H9 (cell line): ENCODE measurements around the gene RPP30. TPM values are rescaled to one million over a fixed set of nuclear protein-coding genes. Genes with fewer than 3 reads are reported as not detected.

Experiments
- DNase-seq: peaks from one replicate; pipeline ENCODE4 v3.0.0-alpha.2; 2017
- H2AFZ ChIP-seq: one replicate; pipeline ENCODE4 v1.6.1; 2013; ENCODE audit warnings: mild to moderate bottlenecking, low read length, control low read depth, moderate library complexity
- H2AK5ac ChIP-seq: 2 replicates; pipeline ENCODE4 v1.6.1; 2013; ENCODE audit warnings: low read length, control low read depth, mixed read lengths; ENCODE audit not compliant: insufficient read length
- H2BK120ac ChIP-seq: one replicate; pipeline ENCODE4 v1.6.1; 2013; ENCODE audit warnings: low read depth, mild to moderate bottlenecking, low read length, control low read depth, inconsistent platforms; ENCODE audit not compliant: poor library complexity, severe bottlenecking
- H2BK12ac ChIP-seq: 2 replicates; pipeline ENCODE4 v1.6.1; 2013; ENCODE audit warnings: low read length, control low read depth, mixed read lengths, low read depth; ENCODE audit not compliant: insufficient read length
- H2BK15ac ChIP-seq: 2 replicates; pipeline ENCODE4 v1.6.1; 2013; ENCODE audit warnings: low read depth, low read length, control low read depth
- H2BK20ac ChIP-seq: one replicate; pipeline ENCODE4 v1.6.1; 2013; ENCODE audit warnings: low read depth, mild to moderate bottlenecking, low read length, control low read depth, inconsistent platforms; ENCODE audit not compliant: poor library complexity, severe bottlenecking
- H2BK5ac ChIP-seq: 2 replicates; pipeline ENCODE4 v1.6.1; 2013; ENCODE audit warnings: low read length, control low read depth, mixed read lengths; ENCODE audit not compliant: insufficient read length
- H3K14ac ChIP-seq: 2 replicates; pipeline ENCODE4 v1.6.1; 2013; ENCODE audit warnings: low read length, control low read depth; ENCODE audit not compliant: insufficient read depth
- H3K18ac ChIP-seq: 2 replicates; pipeline ENCODE4 v1.6.1; 2013; ENCODE audit warnings: low read depth, mild to moderate bottlenecking, mixed read lengths, low read length, control low read depth; ENCODE audit not compliant: insufficient read length
- H3K23ac ChIP-seq: 2 replicates; pipeline ENCODE4 v1.6.1; 2013; ENCODE audit warnings: low read length, control low read depth, mixed read lengths, low read depth; ENCODE audit not compliant: insufficient read length
- H3K23me2 ChIP-seq: 2 replicates; pipeline ENCODE4 v1.6.1; 2013; ENCODE audit warnings: low read depth, mild to moderate bottlenecking, mixed read lengths, low read length, control low read depth; ENCODE audit not compliant: insufficient read length, poor library complexity, severe bottlenecking
- H3K27ac ChIP-seq: 2 replicates; pipeline ENCODE4 v1.5.1; 2013; ENCODE audit warnings: low read length, control low read depth, mixed read lengths, low read depth; ENCODE audit not compliant: insufficient read length
- H3K27me3 ChIP-seq: 2 replicates; pipeline ENCODE4 v1.6.1; 2013; ENCODE audit warnings: low read length, control low read depth, inconsistent platforms; ENCODE audit not compliant: insufficient read depth
- H3K4ac ChIP-seq: 2 replicates; pipeline ENCODE4 v1.6.1; 2013; ENCODE audit warnings: low read depth, mild to moderate bottlenecking, control low read depth, inconsistent platforms, low read length, moderate library complexity
- H3K4me1 ChIP-seq: 2 replicates; pipeline ENCODE4 v1.6.1; 2013; ENCODE audit warnings: low read length, control low read depth, inconsistent platforms; ENCODE audit not compliant: insufficient read depth
- H3K4me2 ChIP-seq: 2 replicates; pipeline ENCODE4 v1.6.1; 2013; ENCODE audit warnings: low read length, control low read depth, mixed read lengths; ENCODE audit not compliant: insufficient read length, insufficient read depth
- H3K56ac ChIP-seq: 2 replicates; pipeline ENCODE4 v1.6.1; 2013; ENCODE audit warnings: low read depth, mild to moderate bottlenecking, mixed read lengths, low read length, control low read depth; ENCODE audit not compliant: insufficient read length
- H3K79me1 ChIP-seq: 2 replicates; pipeline ENCODE4 v1.6.1; 2013; ENCODE audit warnings: low read depth, mild to moderate bottlenecking, moderate library complexity, low read length, control low read depth, inconsistent platforms; ENCODE audit not compliant: insufficient read depth, poor library complexity, severe bottlenecking
- H3K79me2 ChIP-seq: 2 replicates; pipeline ENCODE4 v1.6.1; 2013; ENCODE audit warnings: low read length, control low read depth, inconsistent platforms; ENCODE audit not compliant: insufficient read depth
- H3K9ac ChIP-seq: 2 replicates; pipeline ENCODE4 v1.6.1; 2013; ENCODE audit warnings: low read length, control low read depth, mixed read lengths; ENCODE audit not compliant: insufficient read length; ENCODE audit errors: extremely low read depth
- H3K9me3 ChIP-seq: one replicate; pipeline ENCODE4 v1.6.1; 2013; ENCODE audit warnings: low read depth, low read length, inconsistent platforms; ENCODE audit not compliant: control insufficient read depth
- H3T11ph ChIP-seq: one replicate; pipeline ENCODE4 v1.6.1; 2013; ENCODE audit warnings: mild to moderate bottlenecking, low read length, control low read depth, inconsistent platforms
- H4K20me1 ChIP-seq: one replicate; pipeline ENCODE4 v1.6.1; 2013; ENCODE audit not compliant: control insufficient read depth, insufficient read length, insufficient read depth
- H4K5ac ChIP-seq: 2 replicates; pipeline ENCODE4 v1.6.1; 2013; ENCODE audit warnings: low read depth, mild to moderate bottlenecking, mixed read lengths, low read length, control low read depth; ENCODE audit not compliant: insufficient read length
- H4K8ac ChIP-seq: replicated peaks from 2 replicates; pipeline ENCODE4 v1.6.1; 2013; ENCODE audit warnings: low read length, control low read depth, mixed read lengths, low read depth; ENCODE audit not compliant: insufficient read length
- H4K91ac ChIP-seq: 2 replicates; pipeline ENCODE4 v1.6.1; 2013; ENCODE audit warnings: low read depth, mild to moderate bottlenecking, moderate library complexity, mixed read lengths, low read length, control low read depth; ENCODE audit not compliant: insufficient read length
- H3K27ac Mint-ChIP-seq, 3 experiments: 2 replicates in 2 of 3; 3 replicates in 1 of 3; pipeline ENCODE4 v1.8.0; 2020 to 2021; ENCODE audit warnings: mixed read lengths in 3 of 3, mild to moderate bottlenecking in 1 of 3, moderate library complexity in 1 of 3
- H3K27me3 Mint-ChIP-seq: 2 replicates; pipeline ENCODE4 v1.8.0; 2021; ENCODE audit warnings: low read depth, mild to moderate bottlenecking, moderate library complexity, mixed read lengths
- H3K36me3 Mint-ChIP-seq, 3 experiments: 2 replicates in 2 of 3; 3 replicates in 1 of 3; pipeline ENCODE4 v1.8.0; 2020 to 2021; ENCODE audit warnings: low read depth in 3 of 3, mixed read lengths in 3 of 3; ENCODE audit not compliant: insufficient read depth in 1 of 3
- H3K4me1 Mint-ChIP-seq, 2 experiments: 2 replicates each; pipeline ENCODE4 v1.8.0; 2020; ENCODE audit warnings: mixed read lengths in 2 of 2
- H3K4me3 Mint-ChIP-seq, 2 experiments: 2 replicates in 1 of 2; 3 replicates in 1 of 2; pipeline ENCODE4 v1.8.0; 2020 to 2021; ENCODE audit warnings: mild to moderate bottlenecking in 2 of 2, mixed read lengths in 2 of 2, moderate library complexity in 1 of 2
- H3K9me3 Mint-ChIP-seq, 2 experiments: 2 replicates in 1 of 2; 3 replicates in 1 of 2; pipeline ENCODE4 v1.8.0; 2020; ENCODE audit warnings: mild to moderate bottlenecking in 2 of 2, mixed read lengths in 2 of 2, moderate library complexity in 1 of 2
- CTCF ChIP-seq: fragments of 200-600 bp; sonication (generic); conservative IDR thresholded peaks from 3 replicates; pipeline ENCODE4 v1.8.0; 2021; ENCODE audit warnings: antibody characterized with exemption, mild to moderate bottlenecking
- WGBS: extraction: QIAGEN DNeasy Blood & Tissue Kit; methylation state at CpG from one replicate; pipeline ENCODE4 v1.1.7; 2013; ENCODE audit warnings: missing lambda C conversion rate, low lambda C conversion rate, mixed read lengths; ENCODE audit not compliant: insufficient read length; ENCODE audit errors: extremely low coverage; 5-methylcytosine and 5-hydroxymethylcytosine counted together
- total RNA-seq: library from RNA; stranded (reverse); gene quantifications from 2 replicates; pipeline ENCODE4 v1.2.1, GENCODE V29; 2021

RPP30 gene
- total RNA-seq, 1 experiment from 2014 or later: 77.7 TPM

- Histone ChIP-seq H2BK12ac (no peak within 1 kb of the TSS), H3K9ac (no peak within 1 kb of the TSS), H3K18ac (no peak within 1 kb of the TSS), H4K91ac (no peak within 1 kb of the TSS), H3K79me2 (no peaks in the 10 kb centered on the region), H2BK15ac (no peak within 1 kb of the TSS), H3K4me2 (no peak within 1 kb of the TSS), H2BK5ac (no peak within 1 kb of the TSS), H2AFZ (no peak within 1 kb of the TSS), H4K8ac (no peak within 1 kb of the TSS), H3K56ac (no peak within 1 kb of the TSS), H3K14ac (no peak within 1 kb of the TSS), H4K5ac (no peak within 1 kb of the TSS), H2AK5ac (no peak within 1 kb of the TSS), H3K23me2 (no peaks in the 10 kb centered on the region), H3K27ac (no peak within 1 kb of the TSS), H3K27me3 (peaks cover 85% of the 10 kb centered on the region), H3K79me1 (no peaks in the 10 kb centered on the region), H3T11ph (peak within 1 kb of the TSS; percentile 24), H3K9me3 (no peaks in the 10 kb centered on the region), H2BK20ac (no peak within 1 kb of the TSS), H3K4ac (no peak within 1 kb of the TSS), H3K23ac (no peak within 1 kb of the TSS), H4K20me1 (no peaks in the 10 kb centered on the region), H2BK120ac (no peak within 1 kb of the TSS), H3K4me1 (no peaks in the 10 kb centered on the region)
- peak; percentile 76 for DNase-seq
- TF ChIP-seq CTCF: no peak
- WGBS: no CpG with 5 or more reads among the region's 5 CpGs
- no peak within 1 kb of the TSS for H3K4me3 Mint-ChIP-seq
- H3K27me3 Mint-ChIP-seq: peaks cover 100% of the 10 kb centered on the region
- H3K27ac Mint-ChIP-seq: no peak within 1 kb of the TSS
- H3K36me3 Mint-ChIP-seq: no peaks in the 10 kb centered on the region; a peak in 1 of 7 replicates
- peaks cover 20 to 32% of the 10 kb centered on the region in 2 experiments for H3K4me1 Mint-ChIP-seq
- peaks cover 0 to 6% of the 10 kb centered on the region in 2 experiments; a peak in 2 of 5 replicates for H3K9me3 Mint-ChIP-seq
These were observed 49.4 kb downstream of the RPP30 start, which contains the start of gene ANKRD1 for GRCh38 chr10:90920986-90921666. ANKRD1 (minus strand) TSS chr10:90921087; CDS start chr10:90921027, 60 bp downstream.
